Anterior cingulate cortex (tissue), 58 donors: ENCODE data around the gene ARMC9.
A peak's percentile ranks its signal among the peaks of the same experiment; 100 is the strongest.

ENCODE experiments used
- DNase-seq, 58 donors: peaks; one replicate each; lab custom pipeline; 2025; lab: John Stamatoyannopoulos, UW

The ARMC9 gene

GRCh38 chr2:231200805-231201474 lies 2.5 kb downstream of the ARMC9 start:
- no peak for DNase-seq

GRCh38 chr2:231201475-231201814 lies 3.0 kb downstream of the ARMC9 start:
- DNase-seq = no peak

GRCh38 chr2:231203087-231203486 lies 4.7 kb downstream of the ARMC9 start:
- DNase-seq = no peak

- no peak for DNase-seq
Observed at GRCh38 chr2:231204146-231204545, 5.7 kb downstream of the ARMC9 start.

- DNase-seq = no peak
Observed at GRCh38 chr2:231204581-231204980, 6.2 kb downstream of the ARMC9 start.

GRCh38 chr2:231207734-231208133 lies 9.3 kb downstream of the ARMC9 start:
- DNase-seq = no peak

GRCh38 chr2:231210782-231211181 lies 12.4 kb downstream of the ARMC9 start:
- no peak for DNase-seq

- no peak for DNase-seq
Observed at GRCh38 chr2:231211486-231211885, 13.1 kb downstream of the ARMC9 start.

- DNase-seq = no peak
Observed at GRCh38 chr2:231212329-231212845, 14.0 kb downstream of the ARMC9 start.

GRCh38 chr2:231213931-231214642 lies 15.7 kb downstream of the ARMC9 start:
- no peak for DNase-seq

GRCh38 chr2:231218366-231218765 lies 19.9 kb downstream of the ARMC9 start:
- DNase-seq = peak in 5 of 58 donors; percentile 8 to 44 (median 12)

- no peak for DNase-seq
Observed at GRCh38 chr2:231219289-231219688, 20.9 kb downstream of the ARMC9 start.

GRCh38 chr2:231221761-231222160 lies 23.3 kb downstream of the ARMC9 start:
- no peak for DNase-seq

- DNase-seq = no peak
Observed at GRCh38 chr2:231222318-231223000, 24.0 kb downstream of the ARMC9 start.

- DNase-seq = no peak
Observed at GRCh38 chr2:231223001-231223375, 24.6 kb downstream of the ARMC9 start.

GRCh38 chr2:231223458-231223976 lies 25.1 kb downstream of the ARMC9 start:
- DNase-seq = no peak

- DNase-seq = peak in 50 of 58 donors; percentile 7 to 81 (median 40)
Observed at GRCh38 chr2:231227310-231228162, 29.1 kb downstream of the ARMC9 start.

- DNase-seq = no peak
Observed at GRCh38 chr2:231228223-231228622, 29.8 kb downstream of the ARMC9 start.

GRCh38 chr2:231228974-231229529 lies 30.6 kb downstream of the ARMC9 start:
- DNase-seq = no peak

GRCh38 chr2:231235217-231235616 lies 36.8 kb downstream of the ARMC9 start:
- DNase-seq = no peak
